VCaP (cell line): ENCODE measurements around the gene COL25A1.

Experiments
- H3K27ac ChIP-seq: fragments of 450-650 bp; 2 replicates; pipeline ENCODE4 v1.5.1; 2017
- TF ChIP-seq, protein P1 (sequence below): fragments of 450-650 bp; conservative IDR thresholded peaks from 2 replicates; pipeline ENCODE4 v1.5.1; 2017; ENCODE audit warnings: mild to moderate bottlenecking, moderate library complexity

COL25A1 gene

DNA sequence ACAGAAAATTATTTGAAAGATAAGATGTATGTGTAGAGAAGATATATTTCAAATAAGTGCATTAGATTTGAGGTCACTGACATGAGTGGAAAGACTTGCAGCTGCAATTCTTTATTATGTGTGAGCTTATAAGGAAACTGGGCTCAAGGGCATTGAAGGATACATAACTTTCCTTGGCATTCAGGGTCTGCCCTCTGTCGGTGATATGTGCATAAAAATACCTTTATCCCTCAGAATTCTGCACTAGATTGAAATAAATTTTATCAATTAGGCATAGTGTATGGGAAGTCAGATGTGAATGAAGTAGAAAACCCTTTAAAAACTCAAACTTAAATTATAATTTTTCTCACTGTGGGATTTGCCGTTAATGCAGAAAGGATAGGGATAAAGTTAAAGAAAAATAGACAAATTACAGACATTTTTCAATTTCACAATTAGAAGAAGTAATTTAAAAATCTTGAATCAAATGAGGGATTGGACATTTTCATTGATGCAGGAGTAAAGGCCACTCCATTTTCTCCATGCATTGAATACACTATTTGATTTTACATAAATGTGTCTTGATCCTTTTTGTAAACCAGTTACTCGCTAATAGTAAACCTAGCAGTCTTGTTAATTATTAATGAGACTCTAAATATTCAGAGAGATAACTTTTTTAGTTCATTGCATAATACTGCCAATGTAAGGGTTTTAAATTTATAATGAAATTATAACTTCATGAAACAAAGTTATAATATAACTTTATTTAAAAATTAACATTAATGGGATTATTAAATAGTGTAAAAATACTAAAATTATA lies 518.6 kb downstream of the COL25A1 start:
- TF ChIP-seq, protein P1, sequence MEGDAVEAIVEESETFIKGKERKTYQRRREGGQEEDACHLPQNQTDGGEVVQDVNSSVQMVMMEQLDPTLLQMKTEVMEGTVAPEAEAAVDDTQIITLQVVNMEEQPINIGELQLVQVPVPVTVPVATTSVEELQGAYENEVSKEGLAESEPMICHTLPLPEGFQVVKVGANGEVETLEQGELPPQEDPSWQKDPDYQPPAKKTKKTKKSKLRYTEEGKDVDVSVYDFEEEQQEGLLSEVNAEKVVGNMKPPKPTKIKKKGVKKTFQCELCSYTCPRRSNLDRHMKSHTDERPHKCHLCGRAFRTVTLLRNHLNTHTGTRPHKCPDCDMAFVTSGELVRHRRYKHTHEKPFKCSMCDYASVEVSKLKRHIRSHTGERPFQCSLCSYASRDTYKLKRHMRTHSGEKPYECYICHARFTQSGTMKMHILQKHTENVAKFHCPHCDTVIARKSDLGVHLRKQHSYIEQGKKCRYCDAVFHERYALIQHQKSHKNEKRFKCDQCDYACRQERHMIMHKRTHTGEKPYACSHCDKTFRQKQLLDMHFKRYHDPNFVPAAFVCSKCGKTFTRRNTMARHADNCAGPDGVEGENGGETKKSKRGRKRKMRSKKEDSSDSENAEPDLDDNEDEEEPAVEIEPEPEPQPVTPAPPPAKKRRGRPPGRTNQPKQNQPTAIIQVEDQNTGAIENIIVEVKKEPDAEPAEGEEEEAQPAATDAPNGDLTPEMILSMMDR, result peak; percentile 68
- H3K27ac ChIP-seq, result no peak overlapping the region

DNA sequence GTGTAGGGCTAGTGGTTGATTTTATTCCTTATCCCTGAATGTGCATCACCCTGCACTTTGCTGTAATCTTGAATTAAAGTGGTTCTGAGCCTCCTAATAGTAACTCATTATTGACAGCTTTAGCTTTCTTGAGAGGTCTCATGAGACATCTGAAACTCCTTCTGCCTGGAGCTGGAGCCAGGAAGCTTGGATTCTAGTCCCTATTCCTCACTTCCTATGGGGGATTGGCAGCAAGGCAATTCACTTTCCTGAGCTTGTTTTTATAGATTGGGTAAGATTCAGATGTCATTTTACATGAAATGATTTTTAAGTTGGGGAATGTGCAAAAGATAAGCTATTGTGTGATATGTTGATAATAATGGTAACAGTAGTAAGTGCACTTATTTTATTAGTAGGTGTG lies 522.5 kb downstream of the COL25A1 start:
- no peak overlapping the region for H3K27ac ChIP-seq
- TF ChIP-seq, protein P1, result no peak

DNA sequence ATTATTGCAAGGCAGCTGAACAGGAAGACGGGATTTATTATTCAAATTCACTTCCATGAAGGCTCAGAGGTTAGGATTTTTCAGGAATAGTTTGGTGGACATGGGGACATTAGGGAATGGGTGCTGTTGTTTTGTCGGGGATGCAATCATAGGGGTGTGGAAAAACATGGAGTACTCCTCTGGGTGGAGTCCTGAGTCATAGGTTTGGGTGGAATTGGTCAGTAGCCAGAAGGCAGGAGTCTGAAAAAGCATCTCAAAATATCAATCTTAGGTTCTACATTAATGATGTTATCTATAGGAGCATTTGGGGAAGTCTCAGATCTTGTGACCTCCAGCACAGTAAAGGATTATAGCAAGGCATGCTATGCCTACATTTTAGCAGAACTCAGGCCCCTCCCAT lies 525.1 kb downstream of the COL25A1 start:
- H3K27ac ChIP-seq, result no peak overlapping the region
- TF ChIP-seq, protein P1, result no peak

DNA sequence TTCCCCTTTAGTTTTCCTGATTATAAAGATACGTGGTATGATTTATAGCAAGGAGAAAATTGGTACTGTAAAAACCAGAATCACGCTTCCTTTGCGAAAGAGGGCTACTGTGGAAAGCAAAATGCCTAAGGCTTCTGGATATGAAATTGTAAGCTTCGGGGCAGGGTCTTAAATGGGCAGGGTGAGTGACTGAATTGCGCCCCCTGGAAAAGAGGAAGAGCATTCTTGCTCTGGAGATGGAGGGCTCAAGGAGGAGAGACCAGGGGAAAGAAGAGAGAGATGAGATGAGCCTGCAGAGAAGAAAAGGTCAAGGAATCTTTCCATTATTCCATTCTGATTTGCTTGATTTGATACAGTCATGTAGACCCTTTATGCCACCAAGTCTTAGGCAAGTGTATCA lies 526.5 kb downstream of the COL25A1 start:
- no peak overlapping the region for H3K27ac ChIP-seq
- TF ChIP-seq, protein P1, result no peak

DNA sequence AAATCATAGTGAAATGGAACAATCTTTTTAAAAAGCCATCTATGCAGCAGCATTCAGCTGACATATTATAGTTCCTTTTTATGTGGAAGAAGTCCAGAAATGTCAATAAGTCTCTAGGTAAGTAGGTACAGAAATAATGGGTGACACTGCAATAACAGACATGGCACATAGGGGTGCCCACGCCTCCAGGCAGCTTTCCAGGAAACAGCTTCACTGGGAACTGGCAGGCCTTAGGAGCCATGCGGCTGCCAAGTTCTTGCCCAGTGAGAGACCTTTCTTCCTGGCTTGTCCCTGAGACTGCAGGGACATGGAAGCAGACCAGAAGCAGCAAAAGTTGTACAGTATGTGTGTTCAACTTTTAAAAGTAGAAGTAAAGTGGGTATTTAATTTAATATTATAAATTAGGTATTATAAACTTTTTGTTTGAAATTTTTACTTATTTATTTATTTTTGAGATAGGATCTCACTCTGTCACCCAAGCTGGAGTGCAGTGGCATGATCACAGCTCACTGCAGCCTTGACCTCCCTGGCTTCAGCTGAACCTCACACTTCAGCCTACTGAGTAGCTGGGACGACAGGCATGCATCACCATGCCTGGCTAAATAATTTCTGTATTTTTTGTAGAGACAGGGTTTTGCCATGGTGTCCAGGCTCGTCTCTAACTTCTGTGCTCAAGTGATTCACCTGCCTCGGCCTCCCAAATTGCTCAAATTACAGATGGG lies 527.5 kb downstream of the COL25A1 start:
- no peak overlapping the region for H3K27ac ChIP-seq
- TF ChIP-seq, protein P1, result peak; percentile 47; the same call in 1 of the 2 replicates

DNA sequence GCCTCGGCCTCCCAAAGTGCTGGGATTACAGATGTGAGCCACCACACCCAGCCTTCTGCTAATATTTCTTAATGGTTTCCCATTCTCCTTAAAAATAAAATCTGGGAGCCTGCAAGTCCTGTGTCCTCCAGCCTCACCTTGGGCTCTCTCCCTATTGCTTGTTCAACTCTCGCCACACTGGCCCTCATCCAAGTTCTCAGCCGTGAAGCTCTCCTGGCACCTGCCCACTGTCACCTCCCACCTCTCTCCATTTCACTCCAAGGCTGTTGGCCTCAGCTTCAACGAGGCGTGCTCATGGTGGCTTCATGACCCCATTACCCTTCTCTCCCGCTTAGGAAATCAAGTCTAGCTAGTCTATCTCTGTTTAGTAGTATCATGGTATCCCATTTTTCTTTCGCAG lies 530.1 kb downstream of the COL25A1 start:
- TF ChIP-seq, protein P1, result no peak
- no peak overlapping the region for H3K27ac ChIP-seq

DNA sequence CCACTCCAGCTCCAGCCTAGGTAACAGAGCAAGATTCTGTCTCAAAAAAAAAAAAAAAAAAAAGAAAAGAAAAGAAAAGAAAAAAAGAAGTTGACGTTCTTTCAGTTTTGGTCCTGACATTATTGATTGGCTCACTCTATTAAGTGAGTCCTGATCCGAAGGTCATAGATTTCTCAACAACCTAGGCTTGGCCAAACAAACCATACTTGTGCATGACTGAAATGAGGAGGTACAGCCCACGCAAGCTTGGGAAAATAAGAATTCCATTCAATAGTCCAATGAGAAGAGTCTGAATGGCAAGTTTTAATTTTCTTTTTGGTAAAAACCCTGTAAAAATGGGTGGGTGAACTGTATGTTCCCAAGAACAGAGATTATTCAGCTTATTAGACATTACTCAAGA lies 536.4 kb downstream of the COL25A1 start:
- no peak overlapping the region for H3K27ac ChIP-seq
- TF ChIP-seq, protein P1, result no peak
